NCI-H146 (cell line): ENCODE results near the gene MPRIP.
A peak's percentile ranks its signal among the peaks of the same experiment; 100 is the strongest.

Experiments used
- DNase-seq: peaks from one replicate; lab custom pipeline; 2025; lab: John Stamatoyannopoulos, UW

MPRIP gene

GRCh38 chr17:17232303-17232621 lies 190.0 kb downstream of the MPRIP start:
- DNase-seq, result no peak

- peak; percentile 82 for DNase-seq
These were observed 193.2 kb downstream of the MPRIP start for GRCh38 chr17:17235212-17236174.

- peak; percentile 36 for DNase-seq
These were observed 194.2 kb downstream of the MPRIP start for GRCh38 chr17:17236295-17237025.

- peak; percentile 80 for DNase-seq
These were observed 195.0 kb downstream of the MPRIP start, which contains the start of gene FLCN for GRCh38 chr17:17237026-17237799. Gene FLCN, minus strand, starts transcription at chr17:17237168. Its CDS starts 9,031 bp downstream, at chr17:17228137.

GRCh38 chr17:17239832-17240231 lies 197.6 kb downstream of the MPRIP start:
- no peak for DNase-seq

GRCh38 chr17:17241656-17242055 lies 199.4 kb downstream of the MPRIP start:
- DNase-seq, result no peak

GRCh38 chr17:17242246-17242645 lies 200.0 kb downstream of the MPRIP start:
- DNase-seq, result no peak
